ENCODE data around the gene MRPL46. TPM values are rescaled to one million over a fixed set of nuclear protein-coding genes. Genes with fewer than 3 reads are reported as not detected.
"Not testable (repeated sequence)": the region's sequence is repeated elsewhere in the genome, so short reads cannot be mapped to it uniquely, and the experiment has no call there.

Gene MRPL46
- total RNA-seq, 3 donors from 2014 or later = 19.0 to 25.0 (median 20.8) TPM

DNA sequence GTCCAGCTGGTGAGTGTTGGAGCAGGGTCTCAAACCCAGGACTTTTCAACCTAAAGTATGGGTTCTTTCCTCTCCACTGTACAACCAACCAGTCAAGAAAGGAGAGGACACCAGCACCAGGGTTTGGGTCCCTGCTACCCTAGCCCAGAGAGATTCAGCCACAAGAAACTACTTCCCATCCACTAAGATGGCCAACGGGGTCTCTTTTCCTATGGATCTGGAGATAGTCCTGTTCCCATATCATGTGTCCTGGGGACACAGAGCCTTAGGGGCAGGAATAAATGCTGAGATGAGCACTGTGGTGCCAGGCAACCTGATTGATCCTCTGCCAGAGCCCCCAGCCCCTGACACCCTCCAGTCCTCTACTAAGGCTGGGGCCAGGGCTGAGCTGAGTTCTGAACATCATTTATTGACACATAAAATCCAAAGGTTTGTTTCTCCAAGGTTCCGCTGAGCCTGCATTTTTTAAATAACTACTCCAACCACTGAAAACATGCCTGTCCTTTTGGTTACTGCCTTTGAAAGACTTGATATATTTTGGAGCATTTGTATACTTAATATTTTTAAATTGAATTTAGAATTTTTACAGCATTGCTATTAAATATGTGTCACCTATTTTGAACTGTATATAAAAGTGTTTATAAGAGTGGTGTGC, 26.0 kb downstream of the MRPL46 start:
- intact Hi-C loops (cut with DNase I; ENCODE audit: low total_unique reads) = no loop called here
- Histone ChIP-seq H3K4me3 (no peak overlapping the region), H3K27me3 (no peaks in the 10 kb centered on the region), H3K4me1 (no peaks in the 10 kb centered on the region), H3K9me3 (peaks cover 0 to 10% of the 10 kb centered on the region in 2 donors), H3K36me3 (no peaks in the 10 kb centered on the region), H3K27ac (no peak overlapping the region)
- TF ChIP-seq POLR2AphosphoS5 (IDR thresholded peaks at IDR 0.05) = no peak
- no peak for DNase-seq (ENCODE audit: low spot score in 2 of 2)

DNA sequence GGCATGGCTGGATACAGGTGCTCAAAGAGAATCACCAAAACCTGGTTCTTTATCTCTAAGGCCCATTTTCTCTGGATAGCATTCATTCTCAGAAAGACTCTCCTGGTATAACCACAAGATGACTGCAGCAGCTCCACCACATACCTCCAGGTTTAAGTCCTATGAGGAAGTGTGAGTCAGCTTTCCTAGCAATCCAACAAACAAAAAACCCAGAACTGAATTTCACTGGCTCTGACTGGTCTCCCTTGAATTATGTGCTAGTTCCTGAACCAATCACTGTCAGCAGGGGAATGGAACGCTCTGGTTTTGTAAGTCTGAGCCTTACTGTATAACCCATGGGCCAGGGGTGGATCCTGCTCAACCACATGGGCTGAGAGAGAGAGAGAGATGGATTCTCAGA, 27.2 kb downstream of the MRPL46 start:
- Histone ChIP-seq H3K4me1 (no peaks in the 10 kb centered on the region), H3K4me3 (no peak overlapping the region), H3K36me3 (no peaks in the 10 kb centered on the region), H3K9me3 (peaks cover 0 to 10% of the 10 kb centered on the region in 2 donors), H3K27me3 (no peaks in the 10 kb centered on the region), H3K27ac (no peak overlapping the region)
- DNase-seq (ENCODE audit: low spot score in 2 of 2) = no peak
- TF ChIP-seq, protein P1, sequence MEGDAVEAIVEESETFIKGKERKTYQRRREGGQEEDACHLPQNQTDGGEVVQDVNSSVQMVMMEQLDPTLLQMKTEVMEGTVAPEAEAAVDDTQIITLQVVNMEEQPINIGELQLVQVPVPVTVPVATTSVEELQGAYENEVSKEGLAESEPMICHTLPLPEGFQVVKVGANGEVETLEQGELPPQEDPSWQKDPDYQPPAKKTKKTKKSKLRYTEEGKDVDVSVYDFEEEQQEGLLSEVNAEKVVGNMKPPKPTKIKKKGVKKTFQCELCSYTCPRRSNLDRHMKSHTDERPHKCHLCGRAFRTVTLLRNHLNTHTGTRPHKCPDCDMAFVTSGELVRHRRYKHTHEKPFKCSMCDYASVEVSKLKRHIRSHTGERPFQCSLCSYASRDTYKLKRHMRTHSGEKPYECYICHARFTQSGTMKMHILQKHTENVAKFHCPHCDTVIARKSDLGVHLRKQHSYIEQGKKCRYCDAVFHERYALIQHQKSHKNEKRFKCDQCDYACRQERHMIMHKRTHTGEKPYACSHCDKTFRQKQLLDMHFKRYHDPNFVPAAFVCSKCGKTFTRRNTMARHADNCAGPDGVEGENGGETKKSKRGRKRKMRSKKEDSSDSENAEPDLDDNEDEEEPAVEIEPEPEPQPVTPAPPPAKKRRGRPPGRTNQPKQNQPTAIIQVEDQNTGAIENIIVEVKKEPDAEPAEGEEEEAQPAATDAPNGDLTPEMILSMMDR (IDR thresholded peaks at IDR 0.05) = no peak
- TF ChIP-seq POLR2A (IDR thresholded peaks at IDR 0.05) (no peak), POLR2AphosphoS5 (IDR thresholded peaks at IDR 0.05) (no peak)
- intact Hi-C loops (cut with DNase I; ENCODE audit: low total_unique reads) = no loop called here

DNA sequence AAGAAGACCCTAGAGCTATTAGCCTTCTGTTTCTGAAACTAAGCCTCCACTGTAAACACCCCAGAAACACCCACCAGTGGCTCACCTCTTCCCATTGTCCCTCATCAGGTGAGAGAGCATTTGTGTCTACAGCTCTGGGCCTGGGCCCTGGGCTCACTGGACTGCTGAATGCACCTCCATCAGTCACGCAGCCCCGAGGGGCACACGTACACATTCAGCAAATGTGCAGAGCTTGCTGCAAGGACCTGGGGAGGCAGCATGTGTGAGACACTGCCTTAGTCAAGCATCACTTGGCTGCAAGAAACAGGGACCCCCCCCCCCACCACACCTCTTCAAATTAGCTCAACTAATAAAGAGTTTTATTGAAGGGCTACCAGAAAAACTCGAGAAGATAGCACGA, 29.0 kb downstream of the MRPL46 start:
- DNase-seq (ENCODE audit: low spot score in 2 of 2) = no peak
- Histone ChIP-seq H3K27ac (no peak overlapping the region), H3K4me1 (no peaks in the 10 kb centered on the region), H3K9me3 (peaks cover 0 to 2% of the 10 kb centered on the region in 2 donors), H3K4me3 (no peak overlapping the region), H3K36me3 (no peaks in the 10 kb centered on the region), H3K27me3 (no peaks in the 10 kb centered on the region)
- TF ChIP-seq, protein P1 (IDR thresholded peaks at IDR 0.05) = no peak
- TF ChIP-seq POLR2A (IDR thresholded peaks at IDR 0.05) (no peak), POLR2AphosphoS5 (IDR thresholded peaks at IDR 0.05) (no peak)
- intact Hi-C loops (cut with DNase I; ENCODE audit: low total_unique reads) = no loop called here

DNA sequence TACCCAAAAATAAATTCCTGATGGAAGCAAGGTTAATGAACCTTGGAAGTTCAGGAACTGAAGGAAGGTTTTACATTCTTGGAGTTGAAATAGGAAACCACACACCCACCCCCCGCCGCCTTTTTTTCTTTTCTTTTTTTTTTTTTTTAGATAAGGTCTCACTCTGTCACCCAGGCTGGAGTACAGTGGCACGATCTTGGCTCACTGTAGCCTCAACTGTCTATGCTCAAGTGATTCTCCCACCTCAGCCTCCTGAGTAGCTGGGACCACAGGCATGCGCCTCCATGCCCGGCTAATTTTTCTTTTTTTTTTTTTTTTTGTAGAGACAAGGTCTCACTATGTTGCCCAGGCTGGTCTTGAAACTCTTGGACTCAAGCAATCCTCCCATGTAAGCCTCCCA, 33.1 kb downstream of the MRPL46 start:
- H3K36me3 ChIP-seq; H3K27ac ChIP-seq; intact Hi-C loops (cut with DNase I; ENCODE audit: low total_unique reads); H3K27me3 ChIP-seq; H3K9me3 ChIP-seq; H3K4me3 ChIP-seq; H3K4me1 ChIP-seq; DNase-seq (ENCODE audit: low spot score in 2 of 2): not testable (repeated sequence)

DNA sequence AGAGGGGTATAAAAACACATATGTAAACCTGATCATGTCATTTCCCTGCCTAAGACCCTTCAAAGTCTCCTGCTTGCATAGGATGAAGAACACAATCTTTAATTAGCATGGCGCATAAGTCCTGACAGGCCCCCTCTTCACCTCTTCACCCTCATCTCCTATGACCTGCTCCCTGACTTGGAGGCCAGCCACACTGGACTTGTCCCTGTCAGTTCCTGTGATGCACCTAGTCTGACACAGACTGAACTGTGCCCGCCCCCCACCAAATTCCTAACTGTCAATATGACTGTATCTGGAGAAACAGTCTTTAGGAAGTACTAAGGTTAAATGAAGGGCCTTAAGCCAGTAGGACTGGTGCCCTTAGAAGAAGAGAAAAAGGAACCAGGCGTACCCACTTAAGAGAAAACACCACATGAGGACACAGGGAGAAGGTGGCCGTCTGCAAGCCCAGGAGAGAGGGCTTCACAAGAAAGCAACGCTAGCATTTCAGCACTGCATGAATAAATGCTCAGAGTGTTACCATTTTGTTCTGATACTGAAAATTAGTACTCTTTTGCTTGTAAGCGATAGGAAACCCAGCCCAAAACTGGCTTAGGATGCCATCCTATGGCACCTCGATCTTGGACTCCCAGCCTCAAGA, 34.0 kb downstream of the MRPL46 start:
- Histone ChIP-seq H3K27me3 (peaks cover 0 to 9% of the 10 kb centered on the region in 2 donors), H3K27ac (no peak overlapping the region), H3K4me3 (no peak overlapping the region), H3K4me1 (no peaks in the 10 kb centered on the region), H3K9me3 (no peaks in the 10 kb centered on the region), H3K36me3 (no peaks in the 10 kb centered on the region)
- no peak for TF ChIP-seq POLR2AphosphoS5 (IDR thresholded peaks at IDR 0.05)
- TF ChIP-seq POLR2A (IDR thresholded peaks at IDR 0.05) = no peak
- TF ChIP-seq, protein P1 (IDR thresholded peaks at IDR 0.05) = no peak
- no peak for DNase-seq (ENCODE audit: low spot score in 2 of 2)
- intact Hi-C loops (cut with DNase I; ENCODE audit: low total_unique reads) = no loop called here

DNA sequence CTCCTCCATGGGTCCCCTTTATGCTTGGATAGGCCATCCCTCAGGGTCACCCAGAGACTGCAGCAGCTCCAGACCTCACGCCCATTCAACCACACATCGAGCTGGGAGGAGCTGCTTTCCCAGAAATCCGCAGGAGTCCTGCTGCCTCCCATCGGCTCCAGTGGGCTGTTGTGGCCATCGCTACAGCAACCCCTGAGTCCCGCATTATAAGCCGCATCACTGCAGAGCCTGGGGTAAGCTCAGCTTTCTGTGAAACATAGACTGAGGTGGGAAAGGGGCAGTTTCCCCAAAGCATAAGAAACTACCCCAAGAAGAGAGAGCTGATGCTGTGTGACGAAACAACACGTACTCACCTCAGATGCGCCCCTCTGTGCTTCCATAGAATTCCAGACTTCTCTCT, 35.7 kb downstream of the MRPL46 start:
- no peak for DNase-seq (ENCODE audit: low spot score in 2 of 2)
- no peaks in the 10 kb centered on the region for H3K36me3 ChIP-seq
- TF ChIP-seq POLR2AphosphoS5 (IDR thresholded peaks at IDR 0.05) (no peak), POLR2A (IDR thresholded peaks at IDR 0.05) (no peak)
- TF ChIP-seq, protein P1 (IDR thresholded peaks at IDR 0.05) = no peak
- no peaks in the 10 kb centered on the region for H3K4me1 ChIP-seq
- no peak overlapping the region for H3K4me3 ChIP-seq
- no peaks in the 10 kb centered on the region for H3K9me3 ChIP-seq
- peaks cover 0 to 15% of the 10 kb centered on the region in 2 donors for H3K27me3 ChIP-seq
- no peak overlapping the region for H3K27ac ChIP-seq
- intact Hi-C loops (cut with DNase I; ENCODE audit: low total_unique reads) = no loop called here

Data from breast epithelium (tissue), 4 donors.